Measurements from ENCODE around the gene JMJD1C. TPM values are rescaled to one million over a fixed set of nuclear protein-coding genes. Genes with fewer than 3 reads are reported as not detected.

The JMJD1C gene
- total and polyA plus RNA-seq, 2 donors (not counting 3 experiments of a cell fraction or from before 2014, with no cell fraction given) = 32.1 to 97.1 TPM

DNA sequence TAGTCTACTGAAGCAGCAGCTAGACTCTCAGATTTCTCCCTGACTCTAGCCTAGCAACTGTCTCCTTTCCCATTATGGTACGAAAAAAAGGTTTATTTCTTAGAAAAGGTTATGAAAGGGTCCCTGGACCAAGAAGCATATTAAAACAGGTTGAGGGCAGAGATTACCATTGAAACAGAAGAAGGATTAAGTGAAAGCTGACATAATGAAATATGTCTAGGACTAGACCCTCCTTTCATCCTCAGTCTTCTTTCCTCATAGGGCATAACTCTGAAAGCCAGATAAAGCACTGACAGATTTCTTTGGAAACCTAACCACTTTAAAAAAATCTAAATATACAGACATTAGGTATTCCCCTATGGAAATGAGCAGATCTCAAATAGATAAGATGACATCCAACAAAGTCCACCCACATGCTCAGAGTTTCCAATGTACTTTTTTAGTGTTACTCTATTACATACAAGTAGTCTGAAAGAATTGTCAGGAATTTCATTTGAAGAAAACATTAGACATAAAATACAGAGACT, 58.6 kb downstream of the JMJD1C start:
- dilution Hi-C loops (cut with MboI; ENCODE audit: extremely low pct_ligation_motif_present, low sequenced_read_pairs) = no loop called here
- no peaks in the 10 kb centered on the region for H3K36me3 ChIP-seq (ENCODE audit: control insufficient read depth in 2 of 2, extremely low read depth in 1 of 2, insufficient read depth in 2 of 2, low read length in 2 of 2)
- H3K9me1 ChIP-seq (replicated peaks; ENCODE audit: control insufficient read depth, extremely low read depth, insufficient read depth, low read length) = no peaks in the 10 kb centered on the region
- no TSS peak for BruUV-seq (replicated peaks)
- H3K79me2 ChIP-seq (ENCODE audit: control insufficient read depth, insufficient read depth, low read length) = peaks cover 71% of the 10 kb centered on the region
- H3K9ac ChIP-seq (replicated peaks; ENCODE audit: extremely low read depth, insufficient read depth, low read length) = no peak overlapping the region
- H3K4me3 ChIP-seq (replicated peaks in 1 of 3; ENCODE audit: insufficient read depth in 1 of 3, low read depth in 1 of 3, low read length in 3 of 3) = no peak overlapping the region
- ChIA-PET CTCF (interaction anchor here (1.0 kb wide), 1 partner anchor 51 kb away, joined by 4 read pairs; no protein-coding TSS in a partner anchor), POLR2A (interaction anchor here (0.6 to 0.7 kb wide), 2 partner anchors 12 to 138 kb away, joined by 4 read pairs; no protein-coding TSS in a partner anchor)
- no peaks in the 10 kb centered on the region for H3K27me3 ChIP-seq (ENCODE audit: control insufficient read depth in 2 of 2, insufficient read depth in 2 of 2, low read length in 2 of 2)
- no peak overlapping the region for H3K27ac ChIP-seq (ENCODE audit: insufficient read depth, low read depth, low read length)
- TF ChIP-seq, protein P1, sequence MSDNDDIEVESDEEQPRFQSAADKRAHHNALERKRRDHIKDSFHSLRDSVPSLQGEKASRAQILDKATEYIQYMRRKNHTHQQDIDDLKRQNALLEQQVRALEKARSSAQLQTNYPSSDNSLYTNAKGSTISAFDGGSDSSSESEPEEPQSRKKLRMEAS (IDR thresholded peaks at IDR 0.05; ENCODE audit: insufficient read depth, insufficient read length) = no peak
- TF ChIP-seq MYC (IDR thresholded peaks at IDR 0.05; ENCODE audit: low read depth, low read length) (no peak), JUN (IDR thresholded peaks at IDR 0.05; ENCODE audit: borderline replicate concordance, insufficient read depth, insufficient read length, low read depth) (no peak), POLR2A (IDR thresholded peaks at IDR 0.05; ENCODE audit: low read depth, low read length) (no peak), FOS (IDR thresholded peaks at IDR 0.05; ENCODE audit: borderline replicate concordance, insufficient read depth, low read length) (no peak), POLR2AphosphoS5 (IDR thresholded peaks at IDR 0.05; ENCODE audit: insufficient read depth, low read depth, low read length) (no peak)
- H3K4me2 ChIP-seq (ENCODE audit: insufficient read depth, low read length) = no peak overlapping the region
- intact Hi-C loops (cut with micrococcal nuclease) = loop anchor here (1.0 kb wide), 1 partner anchor 9 kb away; no protein-coding TSS in a partner anchor
- H2AFZ ChIP-seq (ENCODE audit: low read depth, low read length) = no peak overlapping the region
- H3K4me1 ChIP-seq (ENCODE audit: control insufficient read depth, extremely low read depth, insufficient read depth, low read length) = peaks cover 10% of the 10 kb centered on the region
- no peaks in the 10 kb centered on the region for H3K9me3 ChIP-seq (replicated peaks; ENCODE audit: control insufficient read depth, insufficient read depth, low read length)
- peaks cover 3% of the 10 kb centered on the region for H4K20me1 ChIP-seq (replicated peaks; ENCODE audit: control insufficient read depth, extremely low read depth, insufficient read depth, low read length)
- DNase-seq (ENCODE audit: low read depth, low spot score) (no peak), FAIRE-seq (no peak)

GRCh38 chr10:63396133-63396761, 69.5 kb downstream of the JMJD1C start:
- no peak for DNase-seq (ENCODE audit: low read depth, low spot score)
- ChIA-PET POLR2A (no interaction called here), CTCF (interaction anchor here (1.1 kb wide), 1 partner anchor 324 kb away, joined by 3 read pairs; no protein-coding TSS in a partner anchor)
- no peaks in the 10 kb centered on the region for H3K9me1 ChIP-seq (replicated peaks; ENCODE audit: control insufficient read depth, extremely low read depth, insufficient read depth, low read length)
- no peaks in the 10 kb centered on the region for H4K20me1 ChIP-seq (replicated peaks; ENCODE audit: control insufficient read depth, extremely low read depth, insufficient read depth, low read length)
- H3K27me3 ChIP-seq (ENCODE audit: control insufficient read depth in 2 of 2, insufficient read depth in 2 of 2, low read length in 2 of 2) = no peaks in the 10 kb centered on the region
- no peak overlapping the region for H2AFZ ChIP-seq (ENCODE audit: low read depth, low read length)
- no peaks in the 10 kb centered on the region for H3K4me1 ChIP-seq (ENCODE audit: control insufficient read depth, extremely low read depth, insufficient read depth, low read length)
- H3K9me3 ChIP-seq (replicated peaks; ENCODE audit: control insufficient read depth, insufficient read depth, low read length) = no peaks in the 10 kb centered on the region
- H3K79me2 ChIP-seq (ENCODE audit: control insufficient read depth, insufficient read depth, low read length) = peaks cover 53% of the 10 kb centered on the region
- no peak overlapping the region for H3K27ac ChIP-seq (ENCODE audit: insufficient read depth, low read depth, low read length)
- no peak for TF ChIP-seq GATA2 (IDR thresholded peaks at IDR 0.05; ENCODE audit: insufficient read depth, insufficient read length, low read depth, low read length)
- no peak for TF ChIP-seq EZH2 (IDR thresholded peaks at IDR 0.05; ENCODE audit: borderline replicate concordance, low read depth, low read length, severe bottlenecking)
- no peak for TF ChIP-seq CTCF (IDR thresholded peaks at IDR 0.05; ENCODE audit: extremely low read depth in 1 of 2, insufficient read depth in 1 of 2, low read depth in 1 of 2, low read length in 2 of 2)
- no peak for TF ChIP-seq JUN (IDR thresholded peaks at IDR 0.05; ENCODE audit: borderline replicate concordance, insufficient read depth, insufficient read length, low read depth)
- no peak for TF ChIP-seq POLR2A (IDR thresholded peaks at IDR 0.05; ENCODE audit: low read depth, low read length)
- no peak for TF ChIP-seq MYC (IDR thresholded peaks at IDR 0.05; ENCODE audit: low read depth, low read length)
- TF ChIP-seq, protein P1 (IDR thresholded peaks at IDR 0.05; ENCODE audit: insufficient read depth, insufficient read length) = no peak
- TF ChIP-seq FOS (IDR thresholded peaks at IDR 0.05; ENCODE audit: borderline replicate concordance, insufficient read depth, low read length) = no peak
- no peak for TF ChIP-seq POLR2AphosphoS5 (IDR thresholded peaks at IDR 0.05; ENCODE audit: insufficient read depth, low read depth, low read length)
- FAIRE-seq = no peak
- H3K9ac ChIP-seq (replicated peaks; ENCODE audit: extremely low read depth, insufficient read depth, low read length) = no peak overlapping the region
- intact Hi-C loops (cut with micrococcal nuclease) (no loop called here), dilution Hi-C loops (cut with MboI; ENCODE audit: extremely low pct_ligation_motif_present, low sequenced_read_pairs) (no loop called here)
- no TSS peak for BruUV-seq (replicated peaks)
- no peaks in the 10 kb centered on the region for H3K36me3 ChIP-seq (ENCODE audit: control insufficient read depth in 2 of 2, extremely low read depth in 1 of 2, insufficient read depth in 2 of 2, low read length in 2 of 2)
- no peak overlapping the region for H3K4me3 ChIP-seq (replicated peaks in 1 of 3; ENCODE audit: insufficient read depth in 1 of 3, low read depth in 1 of 3, low read length in 3 of 3)
- no peak overlapping the region for H3K4me2 ChIP-seq (ENCODE audit: insufficient read depth, low read length)

All from endothelial cell of umbilical vein (primary cell).